AG04450 (cell line): ENCODE measurements around the gene FBXL7. TPM values are rescaled to one million over a fixed set of nuclear protein-coding genes. Genes with fewer than 3 reads are reported as not detected.
A peak's percentile ranks its signal among the peaks of the same experiment; 100 is the strongest.

Source experiments
- CTCF ChIA-PET: fragments of 300-600, 350-600 bp; formaldehyde crosslinking; extraction: SDS; loops from one replicate; lab custom pipeline; 2022; ENCODE audit warnings: antibody characterized with exemption, inconsistent platforms; lab: Charles Lee
- POLR2A ChIA-PET: fragments of 350-600 bp; formaldehyde crosslinking; extraction: SDS; loops from one replicate; lab custom pipeline; 2021; ENCODE audit warnings: antibody characterized with exemption, inconsistent platforms; lab: Yijun Ruan, JAX
- DNase-seq: peaks from one replicate; pipeline ENCODE4 v3.0.0-alpha.2; 2011; ENCODE audit warnings: low read depth, low spot score
- H3K27ac ChIP-seq: one replicate; pipeline ENCODE4 v1.5.1; 2012; ENCODE audit warnings: low read depth, low read length, control low read depth
- H3K27me3 ChIP-seq: one replicate; pipeline ENCODE4 v1.6.0; 2012; ENCODE audit warnings: low read length; ENCODE audit not compliant: control insufficient read depth, insufficient read depth
- H3K4me3 ChIP-seq: 2 replicates; pipeline ENCODE4 v1.5.1; 2011; ENCODE audit warnings: mild to moderate bottlenecking, low read depth, low read length, control low read depth
- H3K9me3 ChIP-seq: 2 replicates; pipeline ENCODE4 v1.5.1; 2012; ENCODE audit warnings: low read length; ENCODE audit not compliant: control insufficient read depth, insufficient read depth
- CTCF ChIP-seq: IDR thresholded peaks from 2 replicates; pipeline ENCODE4 v1.5.1; 2011; ENCODE audit warnings: low read depth, low read length, control low read depth, inconsistent platforms
- polyA plus RNA-seq: library from polyadenylated mRNA; depleted of rRNA; stranded (reverse); fragments of >200 nt; gene quantifications from 2 replicates; pipeline ENCODE4 v1.2.3, GENCODE V29; 2011

The FBXL7 gene
- polyA plus RNA-seq, 1 experiment: 10.4 TPM

GRCh38 chr5:15682566-15682965, 182.6 kb downstream of the FBXL7 start:
- POLR2A ChIA-PET: no interaction called here
- DNase-seq: no peak
- no peak for TF ChIP-seq CTCF
- CTCF ChIA-PET: interaction anchor here (0.7 to 1.5 kb wide), 8 partner anchors 13 to 185 kb away, joined by 3 to 5 read pairs (median 4); no protein-coding TSS in a partner anchor
- H3K4me3 ChIP-seq: no peak overlapping the region
- H3K9me3 ChIP-seq: no peaks in the 10 kb centered on the region
- H3K27me3 ChIP-seq: no peaks in the 10 kb centered on the region
- no peak overlapping the region for H3K27ac ChIP-seq

GRCh38 chr5:15683332-15683731, 183.4 kb downstream of the FBXL7 start:
- Histone ChIP-seq H3K27ac (no peak overlapping the region), H3K4me3 (no peak overlapping the region), H3K27me3 (no peaks in the 10 kb centered on the region), H3K9me3 (no peaks in the 10 kb centered on the region)
- TF ChIP-seq CTCF: peak; percentile 43
- POLR2A ChIA-PET: no interaction called here
- CTCF ChIA-PET: interaction anchor here (0.7 to 1.5 kb wide), 8 partner anchors 12 to 186 kb away, joined by 3 to 5 read pairs (median 4); no protein-coding TSS in a partner anchor
- DNase-seq: no peak

- no peak for TF ChIP-seq CTCF
- Histone ChIP-seq H3K4me3 (no peak overlapping the region), H3K27me3 (no peaks in the 10 kb centered on the region), H3K27ac (no peak overlapping the region), H3K9me3 (no peaks in the 10 kb centered on the region)
- no peak for DNase-seq
- ChIA-PET CTCF (no interaction called here), POLR2A (no interaction called here)
These were observed 187.4 kb downstream of the FBXL7 start for GRCh38 chr5:15687401-15687800.

GRCh38 chr5:15689836-15690235, 189.9 kb downstream of the FBXL7 start:
- Histone ChIP-seq H3K9me3 (no peaks in the 10 kb centered on the region), H3K4me3 (no peak overlapping the region), H3K27ac (no peak overlapping the region), H3K27me3 (no peaks in the 10 kb centered on the region)
- no peak for DNase-seq
- ChIA-PET POLR2A (no interaction called here), CTCF (no interaction called here)
- no peak for TF ChIP-seq CTCF

- no peak for DNase-seq
- H3K4me3 ChIP-seq: no peak overlapping the region
- ChIA-PET CTCF (interaction anchor here (1.0 kb wide), 1 partner anchor 11 kb away, joined by 3 read pairs; no protein-coding TSS in a partner anchor), POLR2A (no interaction called here)
- H3K9me3 ChIP-seq: no peaks in the 10 kb centered on the region
- TF ChIP-seq CTCF: no peak
- H3K27me3 ChIP-seq: no peaks in the 10 kb centered on the region
- no peak overlapping the region for H3K27ac ChIP-seq
These were observed 190.6 kb downstream of the FBXL7 start for GRCh38 chr5:15690611-15691010.
